Activated CD8-positive, alpha-beta memory T cell treated with anti-CD3 and anti-CD28 coated beads for 4 hours (primary cell): ENCODE results near the gene GNAO1.
A peak's percentile ranks its signal among the peaks of the same experiment; 100 is the strongest.

Experiments
- DNase-seq, 2 donors: peaks; one replicate each; pipeline ENCODE4 v3.0.0-alpha.2; 2020; ENCODE audit warnings: low read depth in 2 of 2

The GNAO1 gene

GRCh38 chr16:56312028-56312300 lies 120.7 kb downstream of the GNAO1 start:
- no peak for DNase-seq

GRCh38 chr16:56312556-56312955 lies 121.3 kb downstream of the GNAO1 start:
- DNase-seq: no peak

- DNase-seq: no peak
Measured at GRCh38 chr16:56314244-56314850, 123.1 kb downstream of the GNAO1 start.

DNA sequence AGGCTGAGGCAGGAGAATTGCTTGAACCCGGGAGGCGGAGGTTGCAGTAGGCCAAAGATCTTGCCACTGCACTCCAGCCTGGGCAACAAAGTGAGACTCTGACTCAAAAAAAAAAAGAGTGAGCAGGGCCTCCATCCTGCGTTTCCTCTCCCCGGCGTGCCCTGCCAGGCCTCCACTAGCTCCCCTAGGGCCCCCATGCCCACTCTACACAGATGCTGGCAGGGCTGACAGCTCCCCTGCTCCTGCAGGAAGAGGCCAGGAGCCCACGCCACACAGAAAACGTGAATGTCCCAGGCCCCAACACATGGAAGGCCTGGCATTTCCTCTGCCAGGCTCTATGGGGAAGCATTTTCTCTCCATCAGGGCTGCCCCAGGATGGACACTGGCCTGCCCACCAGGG lies 124.7 kb downstream of the GNAO1 start:
- no peak for DNase-seq

GRCh38 chr16:56316545-56316944 lies 125.3 kb downstream of the GNAO1 start:
- DNase-seq: no peak

GRCh38 chr16:56317998-56318826 lies 126.9 kb downstream of the GNAO1 start:
- DNase-seq: peak; percentile 38 to 54

GRCh38 chr16:56318827-56319140 lies 127.5 kb downstream of the GNAO1 start:
- DNase-seq: no peak

DNA sequence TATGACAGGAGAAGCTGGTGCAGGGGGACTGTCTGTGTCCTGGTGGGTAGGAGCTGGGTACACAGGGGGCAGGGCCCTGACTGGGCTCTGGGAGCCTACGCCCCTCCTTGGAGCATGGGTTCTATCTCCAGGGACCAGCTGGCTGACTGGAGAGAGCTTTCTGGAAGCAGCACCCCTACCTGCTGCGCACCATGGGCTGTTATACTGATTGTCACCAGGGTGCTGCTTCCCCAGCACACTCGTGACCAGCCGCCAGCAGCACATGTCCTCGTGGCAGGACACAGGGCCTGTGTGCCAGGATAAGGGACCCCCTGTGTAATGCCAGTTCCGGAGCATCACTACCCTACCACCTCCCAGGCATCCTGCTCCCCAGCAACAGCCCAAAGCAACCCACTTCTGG lies 128.1 kb downstream of the GNAO1 start:
- DNase-seq: no peak

DNA sequence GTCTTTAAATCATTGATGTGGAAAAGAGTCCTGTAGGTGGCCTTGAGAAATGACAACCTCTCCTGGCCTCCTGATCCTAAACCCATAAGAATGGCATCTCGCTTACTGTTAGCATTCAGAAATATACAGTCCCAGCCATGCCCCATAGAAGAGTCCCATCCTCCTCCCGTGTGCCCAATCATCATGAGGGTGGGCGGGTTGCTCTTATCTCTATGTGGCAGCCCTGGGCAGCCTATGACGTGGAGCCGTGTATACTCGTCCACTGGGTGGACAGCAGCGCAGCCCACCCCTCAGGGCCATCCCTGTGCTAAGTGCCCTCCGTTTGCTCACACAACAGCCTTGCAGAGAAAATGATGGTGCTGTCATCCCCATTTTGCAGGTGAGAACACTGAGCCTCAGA lies 128.8 kb downstream of the GNAO1 start:
- no peak for DNase-seq

- no peak for DNase-seq
Measured at GRCh38 chr16:56320811-56321558, 129.7 kb downstream of the GNAO1 start.

DNA sequence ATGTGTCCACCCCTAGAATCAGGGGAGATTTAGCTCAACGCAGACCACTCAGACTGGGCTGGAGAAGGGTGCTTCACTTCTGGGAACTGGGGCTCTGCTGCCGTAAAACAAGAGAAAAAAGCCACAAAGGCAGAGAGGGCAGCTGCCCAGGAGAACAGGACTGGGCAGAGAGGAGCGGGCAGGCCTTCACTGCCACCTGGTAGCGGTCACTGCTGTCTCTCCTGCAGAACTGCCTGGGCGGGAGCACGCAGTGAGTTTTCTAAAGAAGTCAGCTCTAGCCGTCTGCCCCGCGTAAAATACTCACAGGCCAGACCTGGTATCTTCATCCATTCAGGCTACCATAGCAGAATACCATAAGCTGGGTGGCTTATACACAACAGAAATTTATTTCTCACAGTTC lies 130.3 kb downstream of the GNAO1 start:
- DNase-seq: no peak

GRCh38 chr16:56324406-56324805 lies 133.1 kb downstream of the GNAO1 start:
- no peak for DNase-seq

DNA sequence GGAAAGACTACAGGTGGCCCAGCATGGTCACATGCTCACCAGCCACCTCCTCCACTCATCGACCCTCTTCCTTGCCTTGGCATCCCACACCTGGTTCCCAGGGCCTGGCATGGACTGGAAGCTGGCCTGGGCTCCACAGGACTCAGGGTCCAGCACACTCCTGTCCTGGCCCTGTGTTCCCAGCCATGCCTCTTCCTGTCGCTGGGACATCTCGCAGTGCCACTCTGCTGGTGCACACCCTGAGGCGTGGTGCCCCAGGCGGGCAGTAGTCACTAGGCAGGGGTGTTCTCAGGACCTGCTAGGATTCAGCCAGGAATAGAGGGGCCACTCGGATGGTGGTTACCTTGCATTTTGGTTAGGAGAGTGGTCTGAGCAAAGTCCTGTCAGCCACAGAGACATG lies 134.7 kb downstream of the GNAO1 start:
- no peak for DNase-seq

GRCh38 chr16:56327071-56327928 lies 136.0 kb downstream of the GNAO1 start:
- DNase-seq: no peak

DNA sequence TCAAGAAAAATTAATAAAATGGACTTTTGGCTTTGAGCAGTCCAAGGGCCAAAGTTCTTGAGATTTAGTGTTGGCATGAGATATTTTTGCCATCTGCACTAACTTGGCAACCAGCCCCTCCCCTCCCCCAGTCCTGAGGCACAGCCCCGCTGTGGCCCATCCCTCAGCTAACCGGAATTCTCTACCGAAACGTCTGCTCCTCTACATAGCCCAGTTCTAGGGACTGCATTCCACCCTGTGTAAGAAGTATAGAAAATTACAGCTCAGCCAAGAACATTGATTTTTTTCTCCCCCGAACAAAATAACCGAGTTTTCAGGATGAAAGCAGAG lies 136.6 kb downstream of the GNAO1 start:
- DNase-seq: no peak

DNA sequence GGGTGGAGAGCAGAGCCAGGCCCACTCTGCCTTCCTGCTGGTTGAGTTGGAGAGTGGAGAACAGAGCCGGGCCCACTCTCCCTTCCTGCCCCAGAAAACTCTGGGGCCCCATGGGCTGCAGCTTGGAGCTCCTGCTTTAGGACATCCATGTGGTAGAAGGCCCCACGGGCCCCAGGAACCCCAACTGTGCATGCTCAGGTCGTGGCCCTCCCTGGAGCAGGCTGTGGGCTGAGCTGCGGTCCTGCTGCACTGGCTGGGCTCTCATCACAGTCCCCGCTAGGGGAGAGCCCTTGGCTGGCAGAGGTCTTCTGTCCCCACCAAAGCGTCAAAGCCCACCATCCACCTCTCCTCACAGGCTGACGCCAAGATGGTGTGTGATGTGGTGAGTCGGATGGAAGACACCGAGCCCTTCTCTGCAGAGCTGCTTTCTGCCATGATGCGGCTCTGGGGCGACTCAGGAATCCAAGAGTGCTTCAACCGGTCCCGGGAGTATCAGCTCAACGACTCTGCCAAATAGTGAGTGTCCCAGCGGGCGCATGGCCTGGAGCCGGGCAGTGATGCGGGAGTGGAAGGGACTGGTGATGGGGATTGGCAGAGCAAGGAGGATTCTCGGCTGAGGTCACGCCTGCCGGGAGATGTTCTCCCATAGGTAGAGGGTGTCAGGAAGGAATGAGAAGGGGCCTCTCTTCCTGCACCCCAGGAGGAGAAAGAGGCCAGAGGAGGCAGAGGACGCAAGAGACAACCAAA lies 137.2 kb downstream of the GNAO1 start:
- no peak for DNase-seq

GRCh38 chr16:56329887-56330286 lies 138.6 kb downstream of the GNAO1 start:
- DNase-seq: no peak

GRCh38 chr16:56330476-56330875 lies 139.2 kb downstream of the GNAO1 start:
- DNase-seq: no peak

- no peak for DNase-seq
Measured at GRCh38 chr16:56331399-56331798, 140.1 kb downstream of the GNAO1 start.

DNA sequence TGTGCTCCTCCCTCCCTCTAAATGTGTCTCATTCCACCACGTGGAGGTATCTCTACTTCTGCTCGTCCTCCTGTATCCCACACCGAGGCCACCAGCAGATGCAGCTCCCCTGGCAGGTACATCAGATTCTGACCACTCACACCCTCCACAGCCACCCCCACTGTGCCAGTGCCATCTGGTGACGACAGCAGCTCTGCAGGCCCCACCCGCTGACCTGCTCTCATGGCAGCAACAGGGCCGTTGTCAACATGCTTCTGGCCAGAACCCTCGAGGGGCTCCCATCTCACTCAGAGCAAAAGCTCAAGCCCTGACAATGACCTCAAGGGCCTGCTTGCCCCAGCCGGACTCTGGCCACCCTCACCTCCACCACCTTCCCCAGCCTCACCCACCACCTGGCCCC lies 140.6 kb downstream of the GNAO1 start:
- DNase-seq: no peak

GRCh38 chr16:56332464-56333079 lies 141.3 kb downstream of the GNAO1 start:
- no peak for DNase-seq
